HepG2 (cell line): ENCODE data around the gene SEMA3F. TPM values are rescaled to one million over a fixed set of nuclear protein-coding genes. Genes with fewer than 3 reads are reported as not detected.

ENCODE experiments used
- FOXP1 ChIP-seq, 2 experiments: fragments of 450-650 bp in 1 of 2; IDR thresholded peaks; 2 replicates each; pipeline ENCODE4 v1.6.1; 2017 to 2018; ENCODE audit warnings: antibody characterized with exemption in 1 of 2
- GATA4 ChIP-seq: sonication (generic); IDR thresholded peaks from 2 replicates; pipeline ENCODE4 v1.6.1; 2016; ENCODE audit warnings: antibody characterized with exemption, low read depth, borderline replicate concordance
- HBP1 ChIP-seq: IDR thresholded peaks from 2 replicates; pipeline ENCODE4 v1.6.1; 2016; ENCODE audit warnings: low read depth, control low read depth
- HNF1A ChIP-seq, 2 experiments: sonication (generic) in 1 of 2; formaldehyde crosslinking in 1 of 2; IDR thresholded peaks; 2 replicates each; pipeline versions ENCODE4 v1.4.0 to v1.6.1; 2016 to 2020; ENCODE audit warnings: borderline replicate concordance in 1 of 2, low read depth in 1 of 2, mild to moderate bottlenecking in 1 of 2, missing genetic modification reagents in 1 of 2
- JUNB ChIP-seq: sonication (generic); formaldehyde crosslinking; IDR thresholded peaks from 2 replicates; pipeline ENCODE4 v1.8.0; 2022; ENCODE audit warnings: missing genetic modification reagents, mild to moderate bottlenecking, borderline replicate concordance
- KAT2B ChIP-seq: fragments of 150-350 bp; IDR thresholded peaks from 2 replicates; pipeline ENCODE4 v1.6.1; 2014; ENCODE audit warnings: low read depth, low read length, borderline replicate concordance
- NCOA1 ChIP-seq: sonication (generic); formaldehyde crosslinking; IDR thresholded peaks from 2 replicates; pipeline ENCODE4 v1.9.0; 2021; ENCODE audit warnings: missing genetic modification reagents
- NFE2 ChIP-seq: sonication (generic); formaldehyde crosslinking; IDR thresholded peaks from 2 replicates; pipeline ENCODE4 v1.4.0; 2020; ENCODE audit warnings: missing genetic modification reagents
- PHF20 ChIP-seq: sonication (generic); formaldehyde crosslinking; IDR thresholded peaks from 2 replicates; pipeline ENCODE4 v1.5.0; 2020; ENCODE audit warnings: mild to moderate bottlenecking, missing genetic modification reagents
- PREB ChIP-seq: sonication (generic); formaldehyde crosslinking; IDR thresholded peaks from 2 replicates; pipeline ENCODE4 v1.4.0; 2020; ENCODE audit warnings: missing genetic modification reagents
- TP53 ChIP-seq: sonication (generic); formaldehyde crosslinking; conservative IDR thresholded peaks from 2 replicates; pipeline ENCODE4 v1.4.0; 2020; ENCODE audit warnings: missing genetic modification reagents
- ZNF124 ChIP-seq: sonication (generic); formaldehyde crosslinking; IDR thresholded peaks from 2 replicates; pipeline ENCODE4 v1.4.0; 2020; ENCODE audit warnings: missing genetic modification reagents
- ZNF234 ChIP-seq: sonication (generic); formaldehyde crosslinking; conservative IDR thresholded peaks from 2 replicates; pipeline ENCODE4 v1.5.1; 2020; ENCODE audit warnings: mild to moderate bottlenecking, missing genetic modification reagents
- ZNF235 ChIP-seq: sonication (generic); formaldehyde crosslinking; IDR thresholded peaks from 2 replicates; pipeline ENCODE4 v1.8.1; 2023; ENCODE audit warnings: mild to moderate bottlenecking, missing genetic modification reagents, borderline replicate concordance
- ZNF256 ChIP-seq: sonication (generic); formaldehyde crosslinking; conservative IDR thresholded peaks from 2 replicates; pipeline ENCODE4 v1.4.0; 2020; ENCODE audit warnings: missing genetic modification reagents
- ZNF280B ChIP-seq: sonication (generic); formaldehyde crosslinking; IDR thresholded peaks from 2 replicates; pipeline ENCODE4 v1.5.0; 2020; ENCODE audit warnings: missing genetic modification reagents, mild to moderate bottlenecking, borderline replicate concordance
- ZNF572 ChIP-seq: sonication (generic); formaldehyde crosslinking; IDR thresholded peaks from 2 replicates; pipeline ENCODE4 v1.5.1; 2020; ENCODE audit warnings: mild to moderate bottlenecking, missing genetic modification reagents
- ZNF598 ChIP-seq: sonication (generic); formaldehyde crosslinking; IDR thresholded peaks from 2 replicates; pipeline ENCODE4 v1.5.1; 2020; ENCODE audit warnings: mild to moderate bottlenecking, missing genetic modification reagents, borderline replicate concordance
- ZNF616 ChIP-seq: sonication (generic); formaldehyde crosslinking; IDR thresholded peaks from 2 replicates; pipeline ENCODE4 v1.5.0; 2020; ENCODE audit warnings: low read depth, mild to moderate bottlenecking, missing genetic modification reagents
- ZNF7 ChIP-seq: IDR thresholded peaks from 2 replicates; pipeline ENCODE4 v1.6.1; 2016; ENCODE audit warnings: missing biosample characterization, missing genetic modification reagents
- polyA plus RNA-seq, 8 experiments: library from polyadenylated mRNA; depleted of rRNA in 3 of 8; stranded (reverse) in 7 of 8; unstranded in 1 of 8; fragments of >200 nt; fragmentation: Illumina TruSeq in 4 of 8; extraction: Trizol in 4 of 8; gene quantifications; 2 replicates each; pipeline versions ENCODE4 v1.2.1 to v1.2.3, GENCODE V29; 2011 to 2016; ENCODE audit warnings: low read depth in 4 of 8, missing spikeins in 1 of 8, mixed read lengths in 1 of 8; ENCODE audit not compliant: insufficient read depth in 1 of 8
- total RNA-seq, 5 experiments: library from RNA; depleted of rRNA; stranded (reverse); fragments of >200 nt; fragmentation: Illumina TruSeq; extraction: Trizol; gene quantifications; 2 replicates each; pipeline ENCODE4 v1.2.3, GENCODE V29; 2016; ENCODE audit warnings: low read depth in 1 of 5

Gene SEMA3F
- total and polyA plus RNA-seq, 2 of the 13 experiments (the other 11 are each of a cell fraction or from before 2014, with no cell fraction given): 7.6 to 17.2 TPM

GRCh38 chr3:50194128-50194902 lies 39.2 kb downstream of the SEMA3F start (continued):
- 0 out of 2 replicates have a peak, but pooled peaks have one; percentile 27 for TF ChIP-seq ZNF598 (CRISPR knock-in tag)
- TF ChIP-seq GATA4: no peak
- no peak for TF ChIP-seq NFE2 (CRISPR knock-in tag)
- TF ChIP-seq ZNF280B (CRISPR knock-in tag): 0 out of 2 replicates have a peak, but pooled peaks have one; percentile 48
- TF ChIP-seq NCOA1 (CRISPR knock-in tag): no peak
- no peak for TF ChIP-seq JUNB
- peak; percentile 73 for TF ChIP-seq ZNF124 (CRISPR knock-in tag)
- no peak for TF ChIP-seq ZNF7 (CRISPR knock-in tag)
- no peak for TF ChIP-seq HNF1A (IDR thresholded peaks at IDR 0.05; ENCODE audit: low read depth)
- TF ChIP-seq HNF1A (CRISPR knock-in tag; IDR thresholded peaks at IDR 0.05; ENCODE audit: borderline replicate concordance): peak; percentile 27; the same call in 1 of the 2 replicates
- TF ChIP-seq PREB: no peak
- no peak for TF ChIP-seq TP53
- no peak for TF ChIP-seq PHF20
- no peak for TF ChIP-seq HBP1 (CRISPR knock-in tag)
- no peak for TF ChIP-seq KAT2B
- no peak for TF ChIP-seq ZNF616
- TF ChIP-seq ZNF256 (CRISPR knock-in tag): no peak
- TF ChIP-seq ZNF234 (CRISPR knock-in tag): 0 out of 2 replicates have a peak, but pooled peaks have one; percentile 18
- peak; percentile 79; the same call in 1 of the 2 replicates for TF ChIP-seq ZNF572
- no peak for TF ChIP-seq ZNF235 (CRISPR knock-in tag)
- TF ChIP-seq FOXP1 (IDR thresholded peaks at IDR 0.05): no peak
- TF ChIP-seq FOXP1 (CRISPR knock-in tag; IDR thresholded peaks at IDR 0.05): no peak
